ENCODE measurements around the gene SLC25A13. TPM values are rescaled to one million over a fixed set of nuclear protein-coding genes. Genes with fewer than 3 reads are reported as not detected.

The SLC25A13 gene
- total and polyA plus RNA-seq, 2 of the 4 experiments (the other 2 are of a cell fraction) = 7.4 to 11.7 TPM

GRCh38 chr7:96300986-96301385 is 20.9 kb downstream of the SLC25A13 start:
- TF ChIP-seq POLR2A (IDR thresholded peaks at IDR 0.05; ENCODE audit: low read depth, low read length) = no peak
- no peak for TF ChIP-seq SMC3 (IDR thresholded peaks at IDR 0.05; ENCODE audit: low read depth, low read length)
- H2BK5ac ChIP-seq (ENCODE audit: low read depth, low read length, poor library complexity, severe bottlenecking) = no peak overlapping the region
- H4K91ac ChIP-seq (ENCODE audit: insufficient read depth, low read depth, low read length) = no peak overlapping the region
- no peak overlapping the region for H2AK9ac ChIP-seq (replicated peaks; ENCODE audit: low read depth, low read length, poor library complexity)
- no peak overlapping the region for H2AFZ ChIP-seq (replicated peaks; ENCODE audit: low read length, poor library complexity)
- no peak overlapping the region for H3K14ac ChIP-seq (replicated peaks; ENCODE audit: low read depth, low read length)
- H3K4me2 ChIP-seq (ENCODE audit: low read depth, low read length) = no peak overlapping the region
- peaks cover 11% of the 10 kb centered on the region for H3K4me1 ChIP-seq (ENCODE audit: control insufficient read depth, insufficient read depth, low read length)
- peaks cover 19 to 26% of the 10 kb centered on the region in 2 experiments; a peak in 3 of 4 replicates for H3K79me1 ChIP-seq (ENCODE audit: low read depth in 1 of 2, low read length in 2 of 2)
- peaks cover 3% of the 10 kb centered on the region for H3K9me1 ChIP-seq (ENCODE audit: insufficient read depth, low read length)
- H2AK5ac ChIP-seq (ENCODE audit: low read depth, low read length) = no peak overlapping the region
- no peak overlapping the region for H4K8ac ChIP-seq (ENCODE audit: low read depth in 2 of 2, low read length in 2 of 2)
- no peak overlapping the region for H2BK20ac ChIP-seq (ENCODE audit: low read depth, low read length)
- no peak overlapping the region for H2BK120ac ChIP-seq (ENCODE audit: low read depth, low read length)
- no peak overlapping the region for H3K23ac ChIP-seq (ENCODE audit: low read depth, low read length)
- in situ Hi-C loops (cut with MboI; ENCODE audit: low sequenced_read_pairs) = no loop called here
- WGBS, 2 experiments (ENCODE audit: extremely low coverage in 2 of 2, insufficient read length in 1 of 2) = no CpG with 5 or more reads among the region's 1 CpG
- no peaks in the 10 kb centered on the region for H3K27me3 ChIP-seq (ENCODE audit: control insufficient read depth, insufficient read depth, low read length)
- no TSS peak for BruUV-seq (replicated peaks)
- dilution Hi-C loops (cut with HindIII; ENCODE audit: low sequenced_read_pairs, unreplicated experiment) = no loop called here
- H3K27ac ChIP-seq (ENCODE audit: insufficient read depth, low read length) = no peak overlapping the region
- H3K18ac ChIP-seq (ENCODE audit: low read depth, low read length) = no peak overlapping the region
- no peak overlapping the region for H4K5ac ChIP-seq (ENCODE audit: low read depth, low read length)
- no peak for ATAC-seq (ENCODE audit: low read depth)
- H3K56ac ChIP-seq (ENCODE audit: extremely low read depth, insufficient read depth, low read length) = no peak overlapping the region
- ChIA-PET POLR2A (ENCODE audit: unreplicated experiment) (no interaction called here), CTCF (no interaction called here)
- H2BK15ac ChIP-seq (ENCODE audit: low read depth, low read length) = no peak overlapping the region
- no peaks in the 10 kb centered on the region for H3K36me3 ChIP-seq (ENCODE audit: control insufficient read depth, insufficient read depth, low read length)
- DNase-seq = no peak
- H3K9ac ChIP-seq (ENCODE audit: low read depth, low read length) = no peak overlapping the region
- H4K20me1 ChIP-seq (ENCODE audit: insufficient read depth, low read length) = peaks cover 14% of the 10 kb centered on the region; the same call in 1 of the 2 replicates
- no peak overlapping the region for H3K4me3 ChIP-seq (ENCODE audit: insufficient read depth, low read depth, low read length)
- no peaks in the 10 kb centered on the region for H3K9me3 ChIP-seq (ENCODE audit: control insufficient read depth, insufficient read depth, low read length)
- no peak overlapping the region for H3K4ac ChIP-seq (ENCODE audit: low read depth, low read length)
- intact Hi-C loops (cut with micrococcal nuclease) = no loop called here

All from IMR-90 (cell line).